Measurements from ENCODE around the gene SYPL2.

The SYPL2 gene

DNA sequence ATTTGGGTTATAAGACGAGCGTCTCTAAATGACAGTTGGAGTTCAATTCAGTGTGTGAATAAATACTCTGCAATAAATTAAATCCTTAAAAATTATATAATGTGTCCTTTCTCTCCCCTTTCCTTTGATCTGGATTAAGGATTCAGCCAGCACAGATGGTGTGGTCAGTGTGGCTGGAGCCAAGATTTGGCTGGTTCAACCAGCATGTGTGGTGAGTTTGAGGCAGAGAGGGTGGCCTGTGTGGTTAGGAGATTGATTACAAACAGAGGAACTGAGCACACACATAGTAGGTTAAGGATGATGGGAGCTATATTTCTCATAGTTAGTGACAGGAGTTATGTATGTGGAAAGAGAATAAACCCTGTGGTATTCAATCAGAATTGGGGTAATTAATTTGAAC is 57.4 kb downstream of the SYPL2 start:
- no peak overlapping the region for H3K23ac ChIP-seq (ENCODE audit: low read length)
- no peak for DNase-seq
- H3K79me1 ChIP-seq (ENCODE audit: low read length), result no peaks in the 10 kb centered on the region
- no peak overlapping the region for H3K56ac ChIP-seq (ENCODE audit: low read length)
- H4K8ac ChIP-seq (ENCODE audit: low read depth, low read length), result no peak overlapping the region
- no peaks in the 10 kb centered on the region for H3K27me3 ChIP-seq (ENCODE audit: insufficient read depth, low read length, poor library complexity)
- H3K27ac ChIP-seq (ENCODE audit: low read depth, low read length), result no peak overlapping the region
- no peak overlapping the region for H4K5ac ChIP-seq (ENCODE audit: low read length)
- no CpG with 5 or more reads among the region's 2 CpGs for WGBS (ENCODE audit: extremely low coverage, insufficient coverage, low lambda C conversion rate)
- H2AK5ac ChIP-seq (ENCODE audit: low read length), result no peak overlapping the region
- H2BK5ac ChIP-seq (ENCODE audit: low read length), result no peak overlapping the region
- no peak overlapping the region for H3K4me2 ChIP-seq (ENCODE audit: low read length)
- H3K18ac ChIP-seq (ENCODE audit: low read length), result no peak overlapping the region
- no peaks in the 10 kb centered on the region for H3K4me1 ChIP-seq (ENCODE audit: control insufficient read depth, low read depth, low read length)
- no peak overlapping the region for H3K4ac ChIP-seq (ENCODE audit: low read depth, low read length)
- H3K79me2 ChIP-seq (ENCODE audit: control insufficient read depth, insufficient read depth, low read length), result no peaks in the 10 kb centered on the region
- H3K36me3 ChIP-seq (ENCODE audit: control insufficient read depth, insufficient read depth, low read length), result no peaks in the 10 kb centered on the region
- H2BK15ac ChIP-seq (replicated peaks; ENCODE audit: low read depth), result no peak overlapping the region
- no peak overlapping the region for H2BK120ac ChIP-seq (ENCODE audit: low read depth, low read length)
- H3K9ac ChIP-seq (ENCODE audit: low read length), result no peak overlapping the region
- H3K4me3 ChIP-seq (ENCODE audit: low read length), result no peak overlapping the region

DNA sequence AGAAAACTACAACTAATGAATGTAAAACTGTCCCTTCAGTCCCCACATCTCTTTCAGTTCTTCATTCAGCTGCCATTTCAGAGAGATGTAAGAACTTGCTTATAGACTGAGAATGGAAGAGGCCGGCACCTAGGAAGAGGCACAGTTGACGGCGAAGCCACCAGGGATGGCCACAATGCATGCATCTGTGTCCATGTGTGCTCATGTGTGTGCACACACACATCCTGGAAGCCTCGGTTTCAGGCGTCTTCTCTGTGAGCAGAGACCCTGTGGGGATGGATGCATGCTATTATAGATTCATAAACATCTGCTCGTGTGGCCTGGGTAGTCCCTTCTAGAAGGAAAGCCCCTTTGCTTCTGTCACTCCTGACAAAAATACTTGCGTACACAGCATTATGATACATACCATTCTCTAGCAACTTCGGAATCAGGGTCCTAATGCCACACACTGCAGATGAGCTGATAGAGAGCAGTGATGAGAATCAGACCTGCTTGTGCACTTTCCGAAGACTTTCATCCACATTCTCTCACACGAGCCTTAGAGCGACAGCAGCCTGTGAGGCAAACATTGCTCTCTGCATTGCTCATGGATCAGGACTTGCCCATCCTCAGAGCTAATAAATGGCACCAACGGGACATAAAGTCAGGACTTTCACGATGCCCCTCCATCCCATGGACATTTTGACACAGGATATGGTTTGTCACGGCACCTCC is 60.9 kb downstream of the SYPL2 start:
- Histone ChIP-seq H3K9ac (ENCODE audit: low read length) (no peak overlapping the region), H2BK15ac (replicated peaks; ENCODE audit: low read depth) (no peak overlapping the region), H3K4me3 (ENCODE audit: low read length) (no peak overlapping the region), H3K36me3 (ENCODE audit: control insufficient read depth, insufficient read depth, low read length) (no peaks in the 10 kb centered on the region), H3K4me1 (ENCODE audit: control insufficient read depth, low read depth, low read length) (no peaks in the 10 kb centered on the region), H3K18ac (ENCODE audit: low read length) (no peak overlapping the region), H3K79me1 (ENCODE audit: low read length) (no peaks in the 10 kb centered on the region), H3K79me2 (ENCODE audit: control insufficient read depth, insufficient read depth, low read length) (no peaks in the 10 kb centered on the region), H3K27me3 (ENCODE audit: insufficient read depth, low read length, poor library complexity) (no peaks in the 10 kb centered on the region), H3K4me2 (ENCODE audit: low read length) (no peak overlapping the region), H4K8ac (ENCODE audit: low read depth, low read length) (no peak overlapping the region), H3K56ac (ENCODE audit: low read length) (no peak overlapping the region), H4K5ac (ENCODE audit: low read length) (no peak overlapping the region), H2AK5ac (ENCODE audit: low read length) (no peak overlapping the region), H2BK5ac (ENCODE audit: low read length) (no peak overlapping the region), H3K23ac (ENCODE audit: low read length) (no peak overlapping the region), H3K4ac (ENCODE audit: low read depth, low read length) (no peak overlapping the region), H3K27ac (ENCODE audit: low read depth, low read length) (no peak overlapping the region), H2BK120ac (ENCODE audit: low read depth, low read length) (no peak overlapping the region)
- WGBS (ENCODE audit: extremely low coverage, insufficient coverage, low lambda C conversion rate), result no CpG with 5 or more reads among the region's 14 CpGs
- DNase-seq, result no peak

DNA sequence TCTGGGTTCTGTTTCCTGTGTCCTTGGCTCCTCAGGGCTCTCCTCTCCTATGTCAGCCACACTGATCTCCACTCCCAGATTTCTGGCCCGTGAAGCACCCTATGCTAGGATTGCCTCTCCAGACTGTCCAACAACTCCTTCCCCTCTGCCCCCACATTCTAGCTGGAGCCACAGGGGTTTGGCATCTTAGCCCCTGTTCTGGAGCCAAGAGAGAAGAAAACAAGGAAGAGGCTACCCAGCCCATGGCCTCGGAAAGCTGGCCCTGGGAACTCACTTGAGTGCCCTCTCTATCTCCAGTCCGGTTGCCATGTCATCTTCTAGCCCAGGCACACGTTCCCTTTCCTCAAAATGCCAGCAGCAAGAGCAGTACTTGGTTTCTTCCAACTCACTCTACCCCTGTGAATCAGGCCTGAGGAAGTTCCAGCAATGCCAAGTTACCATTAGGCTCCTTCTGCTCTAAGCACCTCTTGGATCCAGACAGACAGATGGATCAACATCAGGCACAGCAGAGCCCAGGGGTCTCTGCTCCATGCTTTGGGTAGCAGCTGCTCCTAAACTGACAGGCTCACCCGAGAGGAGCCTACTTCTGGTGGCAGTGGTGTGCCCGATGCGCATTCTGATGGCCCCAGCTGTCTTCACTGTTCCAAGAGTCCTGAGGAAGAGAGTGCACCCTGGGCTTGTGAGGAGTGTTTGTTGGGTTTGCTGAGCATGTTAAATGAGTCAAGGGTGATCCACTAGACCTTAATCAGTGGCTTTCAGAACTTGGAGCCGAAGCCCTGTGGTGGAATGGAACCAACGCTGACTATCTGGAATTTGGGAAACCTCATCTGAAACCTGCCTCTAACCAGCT is 61.7 kb downstream of the SYPL2 start:
- Histone ChIP-seq H4K8ac (ENCODE audit: low read depth, low read length) (no peak overlapping the region), H3K4me3 (ENCODE audit: low read length) (no peak overlapping the region), H2BK15ac (replicated peaks; ENCODE audit: low read depth) (no peak overlapping the region), H3K18ac (ENCODE audit: low read length) (no peak overlapping the region), H3K4me1 (ENCODE audit: control insufficient read depth, low read depth, low read length) (no peaks in the 10 kb centered on the region), H3K4ac (ENCODE audit: low read depth, low read length) (no peak overlapping the region), H2BK5ac (ENCODE audit: low read length) (no peak overlapping the region), H2BK120ac (ENCODE audit: low read depth, low read length) (no peak overlapping the region), H2AK5ac (ENCODE audit: low read length) (no peak overlapping the region), H3K79me1 (ENCODE audit: low read length) (no peaks in the 10 kb centered on the region), H3K9ac (ENCODE audit: low read length) (no peak overlapping the region), H3K23ac (ENCODE audit: low read length) (no peak overlapping the region), H4K5ac (ENCODE audit: low read length) (no peak overlapping the region), H3K36me3 (ENCODE audit: control insufficient read depth, insufficient read depth, low read length) (no peaks in the 10 kb centered on the region), H3K56ac (ENCODE audit: low read length) (no peak overlapping the region), H3K4me2 (ENCODE audit: low read length) (no peak overlapping the region), H3K27me3 (ENCODE audit: insufficient read depth, low read length, poor library complexity) (no peaks in the 10 kb centered on the region), H3K79me2 (ENCODE audit: control insufficient read depth, insufficient read depth, low read length) (no peaks in the 10 kb centered on the region), H3K27ac (ENCODE audit: low read depth, low read length) (no peak overlapping the region)
- WGBS (ENCODE audit: extremely low coverage, insufficient coverage, low lambda C conversion rate), result no CpG with 5 or more reads among the region's 9 CpGs
- no peak for DNase-seq

DNA sequence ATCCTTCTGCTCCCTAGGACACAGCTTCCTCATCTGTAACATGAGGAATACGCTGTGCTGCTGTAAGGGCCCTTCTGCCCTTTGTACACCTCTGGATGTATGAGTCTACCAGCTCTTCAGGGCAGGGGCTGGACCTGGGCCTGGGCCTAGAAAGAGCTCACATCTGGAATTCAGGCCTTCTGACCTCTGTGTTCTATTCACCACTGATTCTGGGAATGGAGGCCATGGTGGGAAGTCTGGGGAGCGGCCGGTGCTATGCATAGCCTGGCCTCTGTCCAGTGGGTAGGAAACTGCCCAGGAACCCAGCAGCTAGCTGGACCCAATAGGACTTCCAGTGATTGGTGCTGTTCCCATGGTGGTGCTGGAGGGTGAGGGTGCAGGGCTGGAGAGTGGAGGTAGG is 62.4 kb downstream of the SYPL2 start:
- H2BK15ac ChIP-seq (replicated peaks; ENCODE audit: low read depth), result no peak overlapping the region
- H3K4me2 ChIP-seq (ENCODE audit: low read length), result no peak overlapping the region
- H3K9ac ChIP-seq (ENCODE audit: low read length), result no peak overlapping the region
- H3K18ac ChIP-seq (ENCODE audit: low read length), result no peak overlapping the region
- no peak overlapping the region for H4K5ac ChIP-seq (ENCODE audit: low read length)
- no peaks in the 10 kb centered on the region for H3K36me3 ChIP-seq (ENCODE audit: control insufficient read depth, insufficient read depth, low read length)
- no peaks in the 10 kb centered on the region for H3K79me2 ChIP-seq (ENCODE audit: control insufficient read depth, insufficient read depth, low read length)
- H2AK5ac ChIP-seq (ENCODE audit: low read length), result no peak overlapping the region
- no peaks in the 10 kb centered on the region for H3K27me3 ChIP-seq (ENCODE audit: insufficient read depth, low read length, poor library complexity)
- no peak overlapping the region for H3K27ac ChIP-seq (ENCODE audit: low read depth, low read length)
- no peak overlapping the region for H3K4me3 ChIP-seq (ENCODE audit: low read length)
- no peak overlapping the region for H4K8ac ChIP-seq (ENCODE audit: low read depth, low read length)
- H3K79me1 ChIP-seq (ENCODE audit: low read length), result no peaks in the 10 kb centered on the region
- no CpG with 5 or more reads among the region's 3 CpGs for WGBS (ENCODE audit: extremely low coverage, insufficient coverage, low lambda C conversion rate)
- H2BK120ac ChIP-seq (ENCODE audit: low read depth, low read length), result no peak overlapping the region
- DNase-seq, result no peak
- no peaks in the 10 kb centered on the region for H3K4me1 ChIP-seq (ENCODE audit: control insufficient read depth, low read depth, low read length)
- H3K4ac ChIP-seq (ENCODE audit: low read depth, low read length), result no peak overlapping the region
- H3K56ac ChIP-seq (ENCODE audit: low read length), result no peak overlapping the region
- no peak overlapping the region for H2BK5ac ChIP-seq (ENCODE audit: low read length)
- no peak overlapping the region for H3K23ac ChIP-seq (ENCODE audit: low read length)

DNA sequence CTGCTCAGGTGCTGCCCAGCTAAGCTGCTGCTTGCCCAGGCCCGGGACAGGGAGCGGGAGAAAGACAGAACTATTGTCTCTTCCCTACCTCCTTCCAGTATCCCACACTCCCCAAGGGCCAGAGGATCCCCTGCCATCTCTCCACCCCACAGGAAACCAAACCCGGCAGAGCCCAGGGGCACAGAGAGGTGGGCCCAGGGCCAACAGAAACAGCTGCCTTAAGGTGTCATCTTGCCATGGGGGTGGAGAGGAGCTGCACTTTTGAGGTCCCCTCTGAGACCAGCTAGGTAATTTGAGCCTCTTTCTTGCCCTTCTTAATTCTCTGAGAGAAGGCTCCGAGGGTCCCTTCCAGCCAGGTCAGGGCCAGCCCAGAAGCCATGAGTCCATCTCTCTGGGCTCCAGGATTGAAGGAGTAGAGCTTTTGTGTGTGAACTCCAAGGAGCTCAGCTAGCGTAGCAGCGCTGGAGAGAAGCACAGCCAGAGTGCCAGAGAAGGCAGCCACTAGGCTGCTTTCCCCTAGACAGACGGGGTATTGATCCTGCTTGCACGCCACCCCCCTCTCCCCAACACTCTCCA is 63.6 kb downstream of the SYPL2 start:
- no peaks in the 10 kb centered on the region for H3K79me2 ChIP-seq (ENCODE audit: control insufficient read depth, insufficient read depth, low read length)
- no peak overlapping the region for H2BK120ac ChIP-seq (ENCODE audit: low read depth, low read length)
- no peak overlapping the region for H4K5ac ChIP-seq (ENCODE audit: low read length)
- no peak overlapping the region for H3K56ac ChIP-seq (ENCODE audit: low read length)
- no CpG with 5 or more reads among the region's 8 CpGs for WGBS (ENCODE audit: extremely low coverage, insufficient coverage, low lambda C conversion rate)
- H3K4me2 ChIP-seq (ENCODE audit: low read length), result no peak overlapping the region
- H3K4me1 ChIP-seq (ENCODE audit: control insufficient read depth, low read depth, low read length), result no peaks in the 10 kb centered on the region
- H3K18ac ChIP-seq (ENCODE audit: low read length), result no peak overlapping the region
- no peak overlapping the region for H4K8ac ChIP-seq (ENCODE audit: low read depth, low read length)
- H2BK15ac ChIP-seq (replicated peaks; ENCODE audit: low read depth), result no peak overlapping the region
- no peak overlapping the region for H2AK5ac ChIP-seq (ENCODE audit: low read length)
- no peak overlapping the region for H3K4me3 ChIP-seq (ENCODE audit: low read length)
- no peak overlapping the region for H3K27ac ChIP-seq (ENCODE audit: low read depth, low read length)
- no peak overlapping the region for H2BK5ac ChIP-seq (ENCODE audit: low read length)
- no peaks in the 10 kb centered on the region for H3K27me3 ChIP-seq (ENCODE audit: insufficient read depth, low read length, poor library complexity)
- H3K4ac ChIP-seq (ENCODE audit: low read depth, low read length), result no peak overlapping the region
- no peak overlapping the region for H3K9ac ChIP-seq (ENCODE audit: low read length)
- no peaks in the 10 kb centered on the region for H3K36me3 ChIP-seq (ENCODE audit: control insufficient read depth, insufficient read depth, low read length)
- no peak for DNase-seq
- no peaks in the 10 kb centered on the region for H3K79me1 ChIP-seq (ENCODE audit: low read length)
- no peak overlapping the region for H3K23ac ChIP-seq (ENCODE audit: low read length)
